M059J (cell line): Measurements from ENCODE around the gene ABCB10. TPM values are rescaled to one million over a fixed set of nuclear protein-coding genes. Genes with fewer than 3 reads are reported as not detected.
"Not testable (repeated sequence)": the region's sequence is repeated elsewhere in the genome, so short reads cannot be mapped to it uniquely, and the experiment has no call there.

ENCODE experiments used
- DNase-seq: peaks from one replicate; pipeline ENCODE4 v3.0.0-alpha.2; 2012; ENCODE audit warnings: low read depth
- total RNA-seq: library from RNA; depleted of rRNA; stranded (reverse); fragments of >200 nt; shearing (Covaris generic); gene quantifications from 2 replicates; pipeline ENCODE4 v1.2.3, GENCODE V29; 2014

The ABCB10 gene
- total RNA-seq, 1 experiment from 2014 or later: 17.8 TPM

GRCh38 chr1:229536982-229537381, 21.5 kb downstream of the ABCB10 start:
- no peak for DNase-seq

- DNase-seq: no peak
These were observed 23.3 kb downstream of the ABCB10 start for GRCh38 chr1:229535230-229535629.

GRCh38 chr1:229531326-229531725, 27.2 kb downstream of the ABCB10 start:
- no peak for DNase-seq

- DNase-seq: no peak
These were observed 28.9 kb downstream of the ABCB10 start for GRCh38 chr1:229529639-229530038.

- no peak for DNase-seq
These were observed 31.8 kb downstream of the ABCB10 start for GRCh38 chr1:229526695-229527094.

- no peak for DNase-seq
These were observed 35.5 kb downstream of the ABCB10 start for GRCh38 chr1:229523052-229523451.

GRCh38 chr1:229514578-229515275, 43.8 kb downstream of the ABCB10 start:
- peak; percentile 75 for DNase-seq

GRCh38 chr1:229511625-229512024, 46.9 kb downstream of the ABCB10 start:
- DNase-seq: not testable (repeated sequence)

GRCh38 chr1:229511201-229511600, 47.3 kb downstream of the ABCB10 start:
- not testable (repeated sequence) for DNase-seq

GRCh38 chr1:229509576-229509975, 48.9 kb downstream of the ABCB10 start:
- no peak for DNase-seq

GRCh38 chr1:229508823-229509337, 49.6 kb downstream of the ABCB10 start:
- no peak for DNase-seq

- peak; percentile 97 for DNase-seq
These were observed 50.3 kb downstream of the ABCB10 start, which contains the start of gene NUP133 for GRCh38 chr1:229507951-229508822. TSS of gene NUP133 (minus strand) at chr1:229508341. CDS start at chr1:229508249, 92 bp downstream.

GRCh38 chr1:229507502-229507901, 51.0 kb downstream of the ABCB10 start:
- DNase-seq: no peak

GRCh38 chr1:229506633-229507032, 51.9 kb downstream of the ABCB10 start:
- DNase-seq: no peak

GRCh38 chr1:229495782-229496181, 62.7 kb downstream of the ABCB10 start:
- no peak for DNase-seq

GRCh38 chr1:229487181-229487580, 71.3 kb downstream of the ABCB10 start:
- DNase-seq: no peak

GRCh38 chr1:229485318-229485717, 73.2 kb downstream of the ABCB10 start:
- DNase-seq: no peak

- no peak for DNase-seq
These were observed 76.0 kb downstream of the ABCB10 start for GRCh38 chr1:229482511-229482910.

- no peak for DNase-seq
These were observed 78.0 kb downstream of the ABCB10 start for GRCh38 chr1:229480495-229480894.

- no peak for DNase-seq
These were observed 78.7 kb downstream of the ABCB10 start for GRCh38 chr1:229479660-229480399.

GRCh38 chr1:229478852-229479251, 79.7 kb downstream of the ABCB10 start:
- no peak for DNase-seq

GRCh38 chr1:229475859-229476258, 82.6 kb downstream of the ABCB10 start:
- not testable (repeated sequence) for DNase-seq
